ENCODE measurements around the gene NXPE3.
"Not testable (repeated sequence)": the region's sequence is repeated elsewhere in the genome, so short reads cannot be mapped to it uniquely, and the experiment has no call there.

Gene NXPE3

DNA sequence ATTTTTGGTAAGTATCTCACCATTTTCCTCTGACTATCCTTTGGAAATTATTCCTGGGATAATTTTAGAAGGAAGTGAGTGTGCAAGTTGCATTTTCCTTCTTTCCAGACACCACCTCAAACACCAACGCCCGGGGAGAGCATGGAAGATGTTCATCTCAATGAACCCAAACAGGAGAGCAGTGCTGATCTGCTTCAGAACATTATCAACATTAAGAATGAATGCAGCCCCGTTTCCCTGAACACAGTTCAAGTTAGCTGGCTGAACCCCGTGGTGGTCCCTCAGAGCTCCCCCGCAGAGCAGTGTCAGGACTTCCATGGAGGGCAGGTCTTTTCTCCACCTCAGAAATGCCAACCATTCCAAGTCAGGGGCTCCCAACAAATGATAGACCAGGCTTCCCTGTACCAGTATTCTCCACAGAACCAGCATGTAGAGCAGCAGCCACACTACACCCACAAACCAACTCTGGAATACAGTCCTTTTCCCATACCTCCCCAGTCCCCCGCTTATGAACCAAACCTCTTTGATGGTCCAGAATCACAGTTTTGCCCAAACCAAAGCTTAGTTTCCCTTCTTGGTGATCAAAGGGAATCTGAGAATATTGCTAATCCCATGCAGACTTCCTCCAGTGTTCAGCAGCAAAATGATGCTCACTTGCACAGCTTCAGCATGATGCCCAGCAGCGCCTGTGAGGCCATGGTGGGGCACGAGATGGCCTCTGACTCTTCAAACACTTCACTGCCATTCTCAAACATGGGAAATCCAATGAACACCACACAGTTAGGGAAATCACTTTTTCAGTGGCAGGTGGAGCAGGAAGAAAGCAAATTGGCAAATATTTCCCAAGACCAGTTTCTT lies 74.2 kb downstream of the NXPE3 start:
- no peak for DNase-seq (ENCODE audit: low read depth)

DNA sequence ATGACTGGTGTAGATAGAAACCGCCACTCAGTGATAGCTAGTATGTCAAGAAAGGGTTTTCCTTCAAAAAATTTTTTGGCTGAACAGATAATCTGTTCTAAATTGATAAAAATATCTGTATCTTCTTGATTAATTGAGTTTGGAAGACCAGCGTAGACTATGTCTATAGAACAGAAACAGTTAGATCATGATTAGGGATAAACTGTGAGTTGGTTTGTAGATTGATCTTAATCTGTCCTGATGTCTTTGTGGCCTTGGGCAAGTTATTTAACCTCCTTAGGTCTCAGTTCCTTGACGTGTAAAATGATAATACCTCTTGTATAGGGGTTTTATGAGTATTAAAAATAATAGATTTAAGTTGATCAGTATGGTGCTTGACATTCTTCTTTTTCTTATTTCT lies 75.0 kb downstream of the NXPE3 start:
- no peak for DNase-seq (ENCODE audit: low read depth)

DNA sequence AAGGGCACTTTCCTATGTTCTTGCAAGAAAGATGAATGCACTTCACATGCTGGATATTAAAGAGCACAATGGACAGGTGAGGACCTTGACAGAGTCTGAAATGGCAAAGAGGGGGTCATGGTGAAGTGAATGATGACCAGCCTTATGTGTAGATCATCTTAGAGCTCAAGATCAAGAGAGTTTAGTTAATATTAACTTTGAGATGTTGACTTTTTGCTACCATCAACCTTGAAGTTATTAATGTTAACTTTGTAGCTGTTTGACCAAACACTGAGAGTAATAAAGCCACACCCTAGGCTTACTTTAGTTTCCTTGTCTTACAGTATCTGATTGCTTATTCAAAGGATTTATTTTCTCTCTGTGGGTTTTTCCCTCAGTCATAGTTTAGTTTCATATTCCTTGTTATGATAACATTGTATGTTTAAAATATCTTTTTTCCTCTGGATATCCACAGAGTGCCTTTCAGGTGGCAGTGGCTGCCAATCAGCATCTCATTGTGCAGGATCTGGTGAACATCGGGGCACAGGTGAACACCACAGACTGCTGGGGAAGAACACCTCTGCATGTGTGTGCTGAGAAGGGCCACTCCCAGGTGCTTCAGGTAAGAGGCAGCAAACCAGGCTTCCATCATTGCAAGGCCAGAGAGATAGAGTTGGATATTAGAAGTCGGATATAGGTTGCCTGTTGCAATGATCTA lies 75.7 kb downstream of the NXPE3 start:
- DNase-seq (ENCODE audit: low read depth): no peak

DNA sequence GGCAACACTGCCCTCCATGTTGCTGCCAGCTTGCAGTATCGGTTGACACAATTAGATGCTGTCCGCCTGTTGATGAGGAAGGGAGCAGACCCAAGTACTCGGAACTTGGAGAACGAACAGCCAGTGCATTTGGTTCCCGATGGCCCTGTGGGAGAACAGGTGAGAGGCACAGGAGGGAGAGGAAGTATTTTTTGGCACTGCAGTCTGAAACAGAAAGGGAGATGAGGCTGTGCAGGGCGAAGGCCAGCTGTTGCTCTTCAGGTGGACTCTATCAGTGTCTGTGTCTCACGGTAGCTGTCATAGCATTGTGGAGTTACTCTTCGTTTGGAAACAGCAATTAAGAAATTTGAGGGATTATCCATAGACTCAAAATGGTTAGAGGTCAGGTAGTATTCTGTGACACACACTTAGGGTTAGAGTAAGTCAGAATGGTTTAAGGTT lies 78.3 kb downstream of the NXPE3 start:
- DNase-seq (ENCODE audit: low read depth): no peak

DNA sequence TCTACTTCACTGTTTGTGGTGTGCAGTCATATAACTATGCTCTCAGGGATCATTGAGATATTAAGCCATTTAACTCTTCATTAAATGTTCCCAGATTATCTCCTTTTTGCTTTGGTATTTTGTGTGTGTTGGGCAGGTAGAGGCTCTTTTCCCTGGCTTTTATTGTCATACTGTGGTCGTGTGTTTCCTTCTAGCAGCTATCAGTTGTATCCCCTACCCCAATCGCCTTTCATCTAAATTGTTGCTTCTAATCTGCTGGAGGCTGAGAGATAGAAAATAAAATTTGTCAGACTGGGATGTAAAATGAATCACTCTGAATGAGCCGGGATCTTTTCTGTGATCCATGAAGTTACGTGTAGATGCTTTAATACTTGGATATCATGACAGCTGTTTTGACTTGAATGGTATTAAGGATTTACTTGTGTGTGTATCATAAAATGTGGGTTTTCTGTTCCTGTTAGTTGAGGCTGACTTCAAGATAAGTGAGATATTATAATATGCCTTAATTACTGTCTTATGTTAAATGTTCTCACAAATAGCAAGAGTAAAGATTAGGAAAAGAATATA lies 79.5 kb downstream of the NXPE3 start:
- no peak for DNase-seq (ENCODE audit: low read depth)

DNA sequence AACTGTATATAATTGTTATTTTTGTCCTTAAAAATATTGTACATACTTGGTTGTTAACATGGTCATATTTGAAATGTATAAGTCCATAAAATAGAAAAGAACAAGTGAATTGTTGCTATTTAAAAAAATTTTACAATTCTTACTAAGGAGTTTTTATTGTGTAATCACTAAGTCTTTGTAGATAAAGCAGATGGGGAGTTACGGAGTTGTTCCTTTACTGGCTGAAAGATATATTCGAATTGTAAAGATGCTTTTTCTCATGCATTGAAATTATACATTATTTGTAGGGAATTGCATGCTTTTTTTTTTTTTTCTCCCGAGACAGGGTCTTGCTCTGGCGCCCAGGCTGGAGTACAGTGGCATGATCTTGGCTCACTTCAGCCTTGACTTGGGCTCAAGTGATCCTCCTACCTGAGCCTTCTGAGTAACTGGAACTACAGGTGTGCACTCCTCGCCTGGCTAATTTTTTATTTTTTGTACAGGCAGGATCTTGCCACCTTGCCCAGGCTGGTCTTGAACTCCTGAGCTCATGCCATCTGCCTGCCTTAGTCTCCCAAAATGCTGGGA lies 81.0 kb downstream of the NXPE3 start:
- DNase-seq (ENCODE audit: low read depth): no peak

DNA sequence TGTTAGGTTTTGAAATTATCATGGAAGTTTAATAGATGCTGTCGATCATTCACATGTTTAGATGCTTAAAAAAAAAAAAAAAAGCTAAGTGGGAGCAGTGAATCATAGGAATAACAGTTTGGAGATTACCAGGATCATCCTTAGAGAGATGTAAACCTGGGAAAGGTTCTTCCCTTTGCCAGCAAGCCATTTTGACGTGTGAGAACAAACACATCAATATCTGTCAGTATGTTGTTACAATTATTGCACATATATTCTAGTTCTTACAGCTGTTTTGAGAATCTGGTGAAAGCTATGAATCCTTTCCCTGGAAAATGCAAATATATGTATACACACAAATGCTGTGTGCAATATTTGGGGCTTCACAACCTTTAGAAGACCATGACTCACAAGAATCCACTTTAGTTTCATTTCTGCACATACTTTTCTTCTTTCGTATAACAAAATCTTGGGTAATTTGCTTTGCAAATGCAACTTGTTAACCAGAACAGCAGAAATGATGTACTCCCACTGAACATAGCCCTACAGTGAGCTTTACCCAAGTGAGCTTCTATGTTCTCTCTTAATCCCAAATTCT lies 82.3 kb downstream of the NXPE3 start:
- no peak for DNase-seq (ENCODE audit: low read depth)

DNA sequence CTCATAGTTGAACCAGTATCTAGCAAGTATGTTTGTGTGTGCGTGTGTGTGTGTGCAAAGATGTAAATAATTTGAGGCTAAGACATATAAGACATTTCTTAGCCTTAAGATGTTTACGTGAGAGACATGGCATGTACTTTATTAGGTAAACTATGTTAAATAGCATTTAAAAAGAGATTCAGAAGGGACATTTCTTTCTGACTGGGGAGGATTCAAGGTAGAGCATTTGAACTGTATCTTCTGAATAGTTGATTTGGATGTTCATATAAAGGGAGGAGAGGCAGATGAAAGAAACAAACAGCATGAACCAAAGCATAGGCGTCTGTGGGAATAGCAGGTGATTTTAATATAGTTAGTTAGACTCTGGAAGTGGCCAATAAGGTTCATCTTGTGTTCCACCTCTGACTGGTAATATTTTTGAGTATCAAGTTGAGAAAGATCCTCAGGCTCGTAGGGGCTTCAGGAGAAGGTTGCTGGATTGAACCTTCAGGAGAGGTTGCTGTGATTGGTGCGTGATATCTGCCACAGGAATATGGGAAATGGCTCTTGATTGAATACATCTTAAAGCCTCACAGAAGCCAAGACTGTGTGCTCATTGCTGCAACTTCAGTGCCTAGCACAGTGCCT lies 82.9 kb downstream of the NXPE3 start:
- DNase-seq (ENCODE audit: low read depth): no peak

DNA sequence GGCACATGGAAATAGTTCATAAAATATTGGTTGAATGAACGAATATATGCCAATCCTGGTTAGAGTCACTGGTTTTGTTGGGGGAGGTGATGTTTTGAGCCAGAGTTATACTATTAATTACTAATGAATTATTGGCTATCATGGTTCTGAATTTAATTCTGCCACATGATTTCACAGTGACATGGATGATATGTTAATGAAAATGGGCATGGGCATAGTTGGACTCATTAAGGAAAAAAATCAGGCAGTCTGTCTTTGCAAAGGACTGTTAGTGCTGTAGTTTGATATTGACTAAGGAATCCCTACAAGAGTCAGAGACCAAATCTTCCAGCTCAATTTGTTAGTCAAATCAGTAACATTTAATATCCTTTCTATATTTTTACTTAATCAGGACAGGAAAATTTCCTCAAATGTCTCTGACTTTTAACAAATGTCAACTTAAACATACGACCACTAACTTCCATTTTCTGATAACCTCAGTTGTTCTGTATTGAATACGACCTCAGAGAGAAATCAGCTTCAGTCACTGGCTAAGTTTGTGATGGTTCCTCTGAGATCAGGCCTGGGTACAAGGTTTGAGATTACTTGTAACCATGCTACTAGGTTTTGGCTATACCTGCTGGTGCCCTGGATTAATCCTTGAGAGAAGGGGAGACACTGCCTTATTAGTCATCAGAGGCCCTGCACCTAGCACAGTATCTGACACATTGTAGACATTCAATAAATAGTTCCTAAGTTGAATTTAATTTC lies 83.6 kb downstream of the NXPE3 start:
- DNase-seq (ENCODE audit: low read depth): no peak

DNA sequence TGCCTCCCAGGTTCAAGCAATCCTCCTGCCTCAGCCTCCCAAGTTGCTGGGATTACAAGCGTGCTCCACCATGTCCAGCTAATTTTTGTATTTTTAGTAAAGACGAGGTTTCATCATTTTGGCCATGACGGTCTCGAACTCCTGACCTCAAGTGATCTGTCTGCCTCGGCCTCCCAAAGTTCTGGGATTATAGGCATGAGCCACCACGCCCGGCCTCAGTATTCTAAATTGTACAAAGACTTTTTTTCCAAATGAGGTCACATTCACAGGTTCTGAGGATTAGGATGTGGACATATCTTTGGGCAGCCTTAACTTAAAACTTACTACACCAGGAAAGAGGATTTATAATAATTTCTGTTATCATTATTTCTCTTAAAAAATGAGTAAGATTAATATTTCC lies 85.9 kb downstream of the NXPE3 start:
- DNase-seq (ENCODE audit: low read depth): not testable (repeated sequence)

DNA sequence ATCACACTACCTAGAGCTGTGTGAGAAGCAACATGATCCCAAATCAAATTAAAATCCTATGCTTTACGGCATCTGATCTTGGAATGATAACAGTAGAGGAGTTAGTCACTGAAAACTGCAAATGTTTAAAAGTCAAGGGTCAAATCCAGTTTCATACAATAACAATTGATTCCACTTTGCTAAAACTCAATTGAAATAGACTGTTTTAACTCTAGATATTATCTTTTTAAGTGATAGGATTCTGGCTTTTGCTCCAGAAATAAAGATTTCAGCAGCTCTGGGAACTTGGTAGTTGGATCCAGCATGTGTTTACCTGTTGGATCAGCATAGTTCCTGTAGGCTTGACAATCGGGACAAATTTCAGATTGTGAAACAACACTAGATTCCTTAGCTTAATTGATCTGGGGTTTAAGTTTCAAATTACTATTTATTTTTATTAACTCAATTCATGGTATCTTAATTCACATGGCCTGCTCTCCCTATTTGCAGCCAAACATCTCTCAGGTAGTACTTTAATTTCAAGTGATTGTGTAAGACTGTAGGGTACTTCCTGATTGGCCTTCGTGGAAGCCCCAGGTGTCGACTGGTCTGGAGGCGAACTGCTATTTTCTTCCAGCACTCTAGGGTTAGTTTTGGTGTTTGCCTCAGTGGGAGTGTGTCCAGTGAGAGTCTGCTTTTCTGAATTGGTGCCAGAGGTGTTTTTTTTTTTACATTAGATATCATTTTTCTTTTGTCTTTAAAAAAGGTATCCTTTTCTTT lies 86.9 kb downstream of the NXPE3 start:
- DNase-seq (ENCODE audit: low read depth): no peak

DNA sequence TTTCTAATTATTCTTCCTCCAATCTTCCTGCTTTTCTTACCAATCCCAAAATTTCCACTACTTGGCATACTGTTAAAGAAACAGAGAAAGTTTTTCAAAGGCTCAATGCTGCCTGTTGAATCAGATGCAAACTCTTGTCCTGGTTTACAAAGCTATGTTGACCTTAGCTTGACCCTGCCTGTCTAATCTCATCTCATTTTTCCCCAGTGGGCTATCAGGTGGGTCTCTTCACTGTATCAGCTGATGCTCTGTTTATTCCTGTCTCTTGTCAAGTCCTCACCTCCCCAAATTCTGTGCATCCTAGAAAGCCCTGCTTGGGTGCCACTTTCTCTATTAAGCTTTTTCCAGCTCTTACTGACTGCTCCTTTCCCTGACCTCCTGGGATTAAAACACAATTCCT lies 88.5 kb downstream of the NXPE3 start:
- DNase-seq (ENCODE audit: low read depth): no peak

DNA sequence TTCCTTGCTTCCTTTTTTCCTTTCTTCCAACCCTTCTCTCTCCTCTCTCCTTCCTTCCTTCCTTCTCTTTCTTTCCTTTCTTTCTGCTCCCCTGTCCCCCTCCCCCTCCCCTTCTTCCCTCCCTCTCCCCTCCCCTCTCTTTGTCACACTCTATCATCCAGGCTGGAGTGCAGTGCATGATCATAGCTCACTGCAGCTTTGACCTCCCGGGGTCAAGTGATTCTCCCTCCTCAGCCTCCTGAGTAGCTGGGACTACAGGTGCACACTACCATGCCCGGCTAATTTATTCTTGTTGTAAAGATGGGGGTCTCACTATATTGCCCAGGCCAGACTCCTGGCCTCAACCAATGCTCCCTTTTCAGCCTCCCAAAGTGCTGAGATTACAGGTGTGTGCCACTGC lies 89.0 kb downstream of the NXPE3 start:
- no peak for DNase-seq (ENCODE audit: low read depth)

DNA sequence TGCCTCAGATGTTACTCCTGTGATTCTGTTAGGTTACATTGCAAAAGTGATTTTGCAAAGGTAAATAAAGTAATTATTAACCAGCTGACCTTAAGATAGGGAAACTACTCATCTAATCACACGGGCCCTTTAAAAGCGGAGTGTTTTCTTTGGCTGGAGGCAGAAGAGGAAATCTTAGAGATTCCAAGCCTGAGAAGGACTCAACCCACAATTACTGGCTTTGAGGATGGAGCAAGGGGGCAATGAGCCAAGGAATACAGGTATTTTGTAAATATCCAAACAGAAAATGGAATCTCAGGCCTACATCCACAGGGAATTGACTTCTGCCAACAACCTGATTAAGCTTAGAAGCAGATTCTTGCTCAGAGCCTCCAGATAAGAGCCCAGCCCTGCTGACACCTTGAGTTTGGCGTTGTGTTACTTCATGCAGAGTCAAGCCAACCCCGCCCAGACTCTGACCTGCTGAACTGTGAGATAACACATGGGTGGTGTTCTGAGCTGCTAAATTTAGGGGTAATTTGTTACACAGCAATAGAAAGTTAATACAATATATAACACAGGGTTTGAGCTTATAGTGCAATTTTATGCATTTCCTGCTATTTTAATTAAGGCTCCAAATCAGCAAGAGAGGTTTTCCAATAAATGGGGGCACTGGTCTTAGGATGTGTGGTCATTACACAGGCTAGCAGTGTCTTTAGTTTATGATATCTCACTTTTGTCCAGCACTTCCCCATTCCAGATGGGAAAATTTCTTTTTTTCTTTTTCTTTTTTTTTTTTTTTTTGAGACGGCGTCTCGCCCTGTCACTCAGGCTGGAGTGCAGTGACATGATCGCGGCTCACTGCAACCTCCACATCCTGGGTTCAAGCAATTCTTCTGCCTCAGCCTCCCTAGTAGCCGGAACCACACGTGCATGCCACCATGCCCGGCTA lies 89.8 kb downstream of the NXPE3 start:
- no peak for DNase-seq (ENCODE audit: low read depth)

DNA sequence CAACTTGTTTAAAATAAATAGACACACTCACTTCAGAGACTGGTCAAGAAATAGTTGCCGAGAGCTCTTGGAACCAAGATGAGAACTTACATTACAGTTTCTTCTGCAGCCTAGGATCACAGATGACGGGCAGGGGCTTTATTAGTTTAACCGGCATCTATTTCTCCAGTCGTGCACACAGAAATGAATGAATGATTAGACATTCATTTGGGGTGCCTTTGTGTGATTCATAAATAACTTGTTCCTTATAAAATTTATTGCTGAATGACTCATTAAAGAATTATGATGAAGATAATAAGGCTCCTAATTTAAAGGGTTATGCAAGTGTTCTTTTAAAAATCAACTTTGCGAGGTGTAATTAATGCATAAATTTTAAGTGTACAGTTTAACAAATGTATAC lies 91.1 kb downstream of the NXPE3 start:
- no peak for DNase-seq (ENCODE audit: low read depth)

DNA sequence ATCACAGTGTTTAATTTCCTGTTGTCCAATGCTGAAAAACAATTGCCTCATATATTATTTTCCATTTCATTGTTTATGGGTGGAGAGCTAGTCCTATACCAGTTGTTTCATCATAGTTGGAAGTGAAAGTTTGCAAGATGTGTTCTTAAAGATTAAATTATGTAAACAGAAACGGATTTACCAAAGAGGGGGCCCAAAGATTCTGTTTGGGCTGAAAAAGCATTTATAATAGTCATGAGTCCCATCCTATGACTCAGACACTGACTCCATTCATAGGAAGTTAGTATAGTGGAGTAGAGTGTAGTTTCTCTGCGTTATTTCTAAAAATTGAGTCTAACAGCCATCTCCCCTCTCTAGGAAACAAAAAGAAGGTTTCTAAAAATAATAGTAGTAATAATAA lies 94.6 kb downstream of the NXPE3 start:
- DNase-seq (ENCODE audit: low read depth): no peak

DNA sequence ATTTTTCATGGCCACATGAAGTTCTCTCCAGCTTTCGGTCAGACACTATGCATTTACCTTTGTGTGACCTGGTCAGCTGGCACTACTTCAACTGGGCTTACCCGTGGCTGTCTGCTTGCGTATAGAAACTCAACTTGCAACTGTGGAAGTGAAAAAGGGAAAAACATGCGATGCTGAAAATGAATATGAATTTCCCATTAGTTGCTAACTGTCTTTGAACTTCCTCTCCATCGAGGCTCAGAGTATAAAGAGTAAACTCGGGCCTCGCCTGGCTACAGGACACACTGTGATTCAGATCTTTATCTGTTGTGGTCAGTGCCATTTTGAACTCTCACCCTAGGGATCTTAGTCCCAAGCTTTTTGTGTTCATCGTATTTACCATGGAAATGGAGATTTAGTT lies 97.1 kb downstream of the NXPE3 start:
- DNase-seq (ENCODE audit: low read depth): no peak
